GM23248 (cell line): ENCODE measurements around the gene ACAP2.

Source experiments
- EZH2 ChIP-seq: fragments of 200-600 bp; sonication (generic); IDR thresholded peaks from 2 replicates; pipeline ENCODE4 v1.6.1; 2018; ENCODE audit warnings: antibody characterized with exemption, mild to moderate bottlenecking; ENCODE audit not compliant: insufficient read depth, poor library complexity, severe bottlenecking
- EZH2phosphoT487 ChIP-seq: fragments of 200-600 bp; sonication (generic); IDR thresholded peaks from 2 replicates; pipeline ENCODE4 v1.6.1; 2018; ENCODE audit warnings: antibody characterized with exemption, moderate library complexity, mild to moderate bottlenecking, low read depth; ENCODE audit not compliant: insufficient read depth

DNA sequence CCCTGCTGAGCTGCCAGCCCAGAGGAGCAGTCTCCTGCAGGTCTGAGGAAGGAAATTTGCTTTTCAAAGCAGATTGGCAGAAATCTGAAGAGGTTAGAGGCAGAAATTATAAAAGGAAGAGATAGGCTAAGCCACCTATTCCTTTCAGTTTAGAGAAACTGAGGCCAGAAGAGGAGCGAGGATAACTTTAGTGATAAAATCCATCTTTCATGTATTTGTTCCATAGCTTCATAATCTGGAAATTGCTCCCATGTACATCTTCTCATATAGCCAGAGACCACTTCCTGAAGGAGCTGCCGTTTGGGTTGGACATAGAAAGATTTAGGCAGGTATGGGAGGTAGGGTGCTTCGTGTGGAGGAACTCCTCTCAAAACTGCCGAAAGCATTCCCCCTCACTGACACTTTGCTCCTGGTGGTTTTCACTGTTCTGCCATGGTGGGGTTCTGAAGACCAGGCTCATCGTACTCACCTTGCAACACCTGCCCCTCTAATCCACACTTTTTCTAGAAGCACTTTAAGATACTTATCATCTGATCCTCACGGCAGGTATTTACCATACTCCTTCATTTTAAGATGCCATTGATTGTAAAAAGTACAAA is 670 bp upstream of the ACAP2 start:
- TF ChIP-seq EZH2 = no peak
- TF ChIP-seq EZH2phosphoT487 = no peak
